Ramos (cell line): ENCODE results near the gene NTNG1.

ENCODE experiments used
- in situ Hi-C: fragments of 300-500 bp; cut with MboI; formaldehyde crosslinking; loops from one replicate; pipeline ENCODE4 v1.14.3; 2022; ENCODE audit warnings: low sequenced_read_pairs; ENCODE audit not compliant: unreplicated experiment

The NTNG1 gene

GRCh38 chr1:107436552-107437241, 295.9 kb downstream of the NTNG1 start:
- in situ Hi-C loops = no loop called here

- in situ Hi-C loops = no loop called here
Observed at GRCh38 chr1:107439567-107439966, 298.7 kb downstream of the NTNG1 start.

- in situ Hi-C loops = no loop called here
Observed at GRCh38 chr1:107442551-107442950, 301.7 kb downstream of the NTNG1 start.

GRCh38 chr1:107443027-107443426, 302.2 kb downstream of the NTNG1 start:
- in situ Hi-C loops = no loop called here

- in situ Hi-C loops = no loop called here
Observed at GRCh38 chr1:107443860-107444259, 303.0 kb downstream of the NTNG1 start.

- in situ Hi-C loops = no loop called here
Observed at GRCh38 chr1:107444302-107444701, 303.5 kb downstream of the NTNG1 start.

GRCh38 chr1:107449326-107449725, 308.5 kb downstream of the NTNG1 start:
- in situ Hi-C loops = no loop called here

- in situ Hi-C loops = no loop called here
Observed at GRCh38 chr1:107450899-107451664, 310.2 kb downstream of the NTNG1 start.

GRCh38 chr1:107451715-107452114, 310.9 kb downstream of the NTNG1 start:
- in situ Hi-C loops = no loop called here

GRCh38 chr1:107454791-107455190, 314.0 kb downstream of the NTNG1 start:
- in situ Hi-C loops = no loop called here

- in situ Hi-C loops = no loop called here
Observed at GRCh38 chr1:107457989-107458388, 317.1 kb downstream of the NTNG1 start.

- in situ Hi-C loops = no loop called here
Observed at GRCh38 chr1:107459204-107459904, 318.5 kb downstream of the NTNG1 start.

- in situ Hi-C loops = no loop called here
Observed at GRCh38 chr1:107460035-107460434, 319.2 kb downstream of the NTNG1 start.

GRCh38 chr1:107464827-107465226, 324.0 kb downstream of the NTNG1 start:
- in situ Hi-C loops = no loop called here

GRCh38 chr1:107467286-107467685, 326.4 kb downstream of the NTNG1 start:
- in situ Hi-C loops = no loop called here

GRCh38 chr1:107467811-107468210, 327.0 kb downstream of the NTNG1 start:
- in situ Hi-C loops = no loop called here

GRCh38 chr1:107473065-107473464, 332.2 kb downstream of the NTNG1 start:
- in situ Hi-C loops = no loop called here

- in situ Hi-C loops = no loop called here
Observed at GRCh38 chr1:107474877-107475612, 334.2 kb downstream of the NTNG1 start.

- in situ Hi-C loops = no loop called here
Observed at GRCh38 chr1:107477233-107477632, 336.4 kb downstream of the NTNG1 start.

- in situ Hi-C loops = no loop called here
Observed at GRCh38 chr1:107479865-107480350, 339.1 kb downstream of the NTNG1 start.
